ENCODE measurements around the gene OR10G2. TPM values are rescaled to one million over a fixed set of nuclear protein-coding genes. Genes with fewer than 3 reads are reported as not detected.

OR10G2 gene, protein sequence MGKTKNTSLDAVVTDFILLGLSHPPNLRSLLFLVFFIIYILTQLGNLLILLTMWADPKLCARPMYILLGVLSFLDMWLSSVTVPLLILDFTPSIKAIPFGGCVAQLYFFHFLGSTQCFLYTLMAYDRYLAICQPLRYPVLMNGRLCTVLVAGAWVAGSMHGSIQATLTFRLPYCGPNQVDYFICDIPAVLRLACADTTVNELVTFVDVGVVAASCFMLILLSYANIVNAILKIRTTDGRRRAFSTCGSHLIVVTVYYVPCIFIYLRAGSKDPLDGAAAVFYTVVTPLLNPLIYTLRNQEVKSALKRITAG
- total RNA-seq (2021) (not detected in 3 replicates), Bru-seq, nascent RNA (not detected)
- long read RNA-seq, experiment 1 = 0 reads
- long read RNA-seq, experiment 2 = 0 reads
- long read RNA-seq, experiment 3 = 0 reads

DNA sequence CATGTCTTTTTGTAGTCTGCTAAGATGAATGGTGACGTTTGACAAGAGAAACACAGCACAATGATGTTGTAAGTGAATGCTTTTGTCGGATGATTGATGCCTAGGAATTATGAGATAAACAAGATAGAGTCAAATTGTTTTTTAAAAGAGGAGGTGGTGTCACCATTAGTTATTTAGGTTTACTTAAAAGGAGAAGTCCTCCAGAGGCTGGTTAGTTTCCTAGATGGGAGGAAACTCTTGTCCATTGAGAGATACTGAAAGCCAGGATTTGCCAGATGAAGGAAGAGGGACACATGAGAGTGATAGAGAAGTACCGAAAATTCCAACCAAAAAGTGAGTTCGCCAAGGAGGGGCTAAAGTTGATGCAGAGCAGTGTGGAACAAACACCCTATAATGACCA lies at the start of gene OR10G2:
OR10G2 (minus strand) TSS at position 101 of the 400 bp plus-strand sequence; CDS start at position 3, 98 bp downstream.
- peaks cover 7% of the 10 kb centered on the region for H3K9me3 Mint-ChIP-seq
- CTCF ChIA-PET = no interaction called here
- DNase-seq (ENCODE audit: low spot score) (no peak), ATAC-seq (no peak)
- no peak within 1 kb of the TSS for H3K4me3 Mint-ChIP-seq
- H3K36me3 Mint-ChIP-seq = no peaks in the 10 kb centered on the region
- no peaks in the 10 kb centered on the region for H3K4me1 Mint-ChIP-seq
- POLR2A ChIA-PET = no interaction called here
- H3K27me3 Mint-ChIP-seq (ENCODE audit: low read depth) = no peaks in the 10 kb centered on the region
- H3K27ac Mint-ChIP-seq = no peak within 1 kb of the TSS
- TF ChIP-seq ELF4 (CRISPR knock-in tag; IDR thresholded peaks at IDR 0.05; ENCODE audit: low read depth) (no peak), CREB1 (CRISPR knock-in tag; IDR thresholded peaks at IDR 0.05) (no peak), ZBTB21 (CRISPR knock-in tag; IDR thresholded peaks at IDR 0.05; ENCODE audit: borderline replicate concordance) (no peak), SMAD4 (CRISPR knock-in tag; IDR thresholded peaks at IDR 0.05) (no peak), NR1H2 (CRISPR knock-in tag; IDR thresholded peaks at IDR 0.05) (no peak), ESRRA (CRISPR knock-in tag; IDR thresholded peaks at IDR 0.05; ENCODE audit: borderline replicate concordance) (no peak), GABPB1 (CRISPR knock-in tag; IDR thresholded peaks at IDR 0.05) (no peak), ZNF671 (CRISPR knock-in tag; IDR thresholded peaks at IDR 0.05) (no peak), SP1 (CRISPR knock-in tag; conservative IDR thresholded peaks at IDR 0.05) (no peak)
- TF ChIP-seq, protein P1, sequence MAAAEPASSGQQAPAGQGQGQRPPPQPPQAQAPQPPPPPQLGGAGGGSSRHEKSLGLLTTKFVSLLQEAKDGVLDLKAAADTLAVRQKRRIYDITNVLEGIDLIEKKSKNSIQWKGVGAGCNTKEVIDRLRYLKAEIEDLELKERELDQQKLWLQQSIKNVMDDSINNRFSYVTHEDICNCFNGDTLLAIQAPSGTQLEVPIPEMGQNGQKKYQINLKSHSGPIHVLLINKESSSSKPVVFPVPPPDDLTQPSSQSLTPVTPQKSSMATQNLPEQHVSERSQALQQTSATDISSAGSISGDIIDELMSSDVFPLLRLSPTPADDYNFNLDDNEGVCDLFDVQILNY (CRISPR knock-in tag; IDR thresholded peaks at IDR 0.05) = no peak
- TF ChIP-seq, protein P2, sequence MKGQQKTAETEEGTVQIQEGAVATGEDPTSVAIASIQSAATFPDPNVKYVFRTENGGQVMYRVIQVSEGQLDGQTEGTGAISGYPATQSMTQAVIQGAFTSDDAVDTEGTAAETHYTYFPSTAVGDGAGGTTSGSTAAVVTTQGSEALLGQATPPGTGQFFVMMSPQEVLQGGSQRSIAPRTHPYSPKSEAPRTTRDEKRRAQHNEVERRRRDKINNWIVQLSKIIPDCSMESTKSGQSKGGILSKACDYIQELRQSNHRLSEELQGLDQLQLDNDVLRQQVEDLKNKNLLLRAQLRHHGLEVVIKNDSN (CRISPR knock-in tag; IDR thresholded peaks at IDR 0.05) = no peak
- TF ChIP-seq, protein P3, sequence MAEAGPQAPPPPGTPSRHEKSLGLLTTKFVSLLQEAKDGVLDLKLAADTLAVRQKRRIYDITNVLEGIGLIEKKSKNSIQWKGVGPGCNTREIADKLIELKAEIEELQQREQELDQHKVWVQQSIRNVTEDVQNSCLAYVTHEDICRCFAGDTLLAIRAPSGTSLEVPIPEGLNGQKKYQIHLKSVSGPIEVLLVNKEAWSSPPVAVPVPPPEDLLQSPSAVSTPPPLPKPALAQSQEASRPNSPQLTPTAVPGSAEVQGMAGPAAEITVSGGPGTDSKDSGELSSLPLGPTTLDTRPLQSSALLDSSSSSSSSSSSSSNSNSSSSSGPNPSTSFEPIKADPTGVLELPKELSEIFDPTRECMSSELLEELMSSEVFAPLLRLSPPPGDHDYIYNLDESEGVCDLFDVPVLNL (CRISPR knock-in tag; IDR thresholded peaks at IDR 0.05; ENCODE audit: borderline replicate concordance, low read depth) = no peak
- TF ChIP-seq, protein P4, sequence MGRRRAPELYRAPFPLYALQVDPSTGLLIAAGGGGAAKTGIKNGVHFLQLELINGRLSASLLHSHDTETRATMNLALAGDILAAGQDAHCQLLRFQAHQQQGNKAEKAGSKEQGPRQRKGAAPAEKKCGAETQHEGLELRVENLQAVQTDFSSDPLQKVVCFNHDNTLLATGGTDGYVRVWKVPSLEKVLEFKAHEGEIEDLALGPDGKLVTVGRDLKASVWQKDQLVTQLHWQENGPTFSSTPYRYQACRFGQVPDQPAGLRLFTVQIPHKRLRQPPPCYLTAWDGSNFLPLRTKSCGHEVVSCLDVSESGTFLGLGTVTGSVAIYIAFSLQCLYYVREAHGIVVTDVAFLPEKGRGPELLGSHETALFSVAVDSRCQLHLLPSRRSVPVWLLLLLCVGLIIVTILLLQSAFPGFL (CRISPR knock-in tag; IDR thresholded peaks at IDR 0.05; ENCODE audit: borderline replicate concordance) = no peak
- TF ChIP-seq, protein P5, sequence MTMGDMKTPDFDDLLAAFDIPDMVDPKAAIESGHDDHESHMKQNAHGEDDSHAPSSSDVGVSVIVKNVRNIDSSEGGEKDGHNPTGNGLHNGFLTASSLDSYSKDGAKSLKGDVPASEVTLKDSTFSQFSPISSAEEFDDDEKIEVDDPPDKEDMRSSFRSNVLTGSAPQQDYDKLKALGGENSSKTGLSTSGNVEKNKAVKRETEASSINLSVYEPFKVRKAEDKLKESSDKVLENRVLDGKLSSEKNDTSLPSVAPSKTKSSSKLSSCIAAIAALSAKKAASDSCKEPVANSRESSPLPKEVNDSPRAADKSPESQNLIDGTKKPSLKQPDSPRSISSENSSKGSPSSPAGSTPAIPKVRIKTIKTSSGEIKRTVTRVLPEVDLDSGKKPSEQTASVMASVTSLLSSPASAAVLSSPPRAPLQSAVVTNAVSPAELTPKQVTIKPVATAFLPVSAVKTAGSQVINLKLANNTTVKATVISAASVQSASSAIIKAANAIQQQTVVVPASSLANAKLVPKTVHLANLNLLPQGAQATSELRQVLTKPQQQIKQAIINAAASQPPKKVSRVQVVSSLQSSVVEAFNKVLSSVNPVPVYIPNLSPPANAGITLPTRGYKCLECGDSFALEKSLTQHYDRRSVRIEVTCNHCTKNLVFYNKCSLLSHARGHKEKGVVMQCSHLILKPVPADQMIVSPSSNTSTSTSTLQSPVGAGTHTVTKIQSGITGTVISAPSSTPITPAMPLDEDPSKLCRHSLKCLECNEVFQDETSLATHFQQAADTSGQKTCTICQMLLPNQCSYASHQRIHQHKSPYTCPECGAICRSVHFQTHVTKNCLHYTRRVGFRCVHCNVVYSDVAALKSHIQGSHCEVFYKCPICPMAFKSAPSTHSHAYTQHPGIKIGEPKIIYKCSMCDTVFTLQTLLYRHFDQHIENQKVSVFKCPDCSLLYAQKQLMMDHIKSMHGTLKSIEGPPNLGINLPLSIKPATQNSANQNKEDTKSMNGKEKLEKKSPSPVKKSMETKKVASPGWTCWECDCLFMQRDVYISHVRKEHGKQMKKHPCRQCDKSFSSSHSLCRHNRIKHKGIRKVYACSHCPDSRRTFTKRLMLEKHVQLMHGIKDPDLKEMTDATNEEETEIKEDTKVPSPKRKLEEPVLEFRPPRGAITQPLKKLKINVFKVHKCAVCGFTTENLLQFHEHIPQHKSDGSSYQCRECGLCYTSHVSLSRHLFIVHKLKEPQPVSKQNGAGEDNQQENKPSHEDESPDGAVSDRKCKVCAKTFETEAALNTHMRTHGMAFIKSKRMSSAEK (CRISPR knock-in tag; IDR thresholded peaks at IDR 0.05; ENCODE audit: borderline replicate concordance) = no peak
- TF ChIP-seq, protein P6, sequence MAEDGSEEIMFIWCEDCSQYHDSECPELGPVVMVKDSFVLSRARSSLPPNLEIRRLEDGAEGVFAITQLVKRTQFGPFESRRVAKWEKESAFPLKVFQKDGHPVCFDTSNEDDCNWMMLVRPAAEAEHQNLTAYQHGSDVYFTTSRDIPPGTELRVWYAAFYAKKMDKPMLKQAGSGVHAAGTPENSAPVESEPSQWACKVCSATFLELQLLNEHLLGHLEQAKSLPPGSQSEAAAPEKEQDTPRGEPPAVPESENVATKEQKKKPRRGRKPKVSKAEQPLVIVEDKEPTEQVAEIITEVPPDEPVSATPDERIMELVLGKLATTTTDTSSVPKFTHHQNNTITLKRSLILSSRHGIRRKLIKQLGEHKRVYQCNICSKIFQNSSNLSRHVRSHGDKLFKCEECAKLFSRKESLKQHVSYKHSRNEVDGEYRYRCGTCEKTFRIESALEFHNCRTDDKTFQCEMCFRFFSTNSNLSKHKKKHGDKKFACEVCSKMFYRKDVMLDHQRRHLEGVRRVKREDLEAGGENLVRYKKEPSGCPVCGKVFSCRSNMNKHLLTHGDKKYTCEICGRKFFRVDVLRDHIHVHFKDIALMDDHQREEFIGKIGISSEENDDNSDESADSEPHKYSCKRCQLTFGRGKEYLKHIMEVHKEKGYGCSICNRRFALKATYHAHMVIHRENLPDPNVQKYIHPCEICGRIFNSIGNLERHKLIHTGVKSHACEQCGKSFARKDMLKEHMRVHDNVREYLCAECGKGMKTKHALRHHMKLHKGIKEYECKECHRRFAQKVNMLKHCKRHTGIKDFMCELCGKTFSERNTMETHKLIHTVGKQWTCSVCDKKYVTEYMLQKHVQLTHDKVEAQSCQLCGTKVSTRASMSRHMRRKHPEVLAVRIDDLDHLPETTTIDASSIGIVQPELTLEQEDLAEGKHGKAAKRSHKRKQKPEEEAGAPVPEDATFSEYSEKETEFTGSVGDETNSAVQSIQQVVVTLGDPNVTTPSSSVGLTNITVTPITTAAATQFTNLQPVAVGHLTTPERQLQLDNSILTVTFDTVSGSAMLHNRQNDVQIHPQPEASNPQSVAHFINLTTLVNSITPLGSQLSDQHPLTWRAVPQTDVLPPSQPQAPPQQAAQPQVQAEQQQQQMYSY (CRISPR knock-in tag; IDR thresholded peaks at IDR 0.05) = no peak
- TF ChIP-seq, protein P7, sequence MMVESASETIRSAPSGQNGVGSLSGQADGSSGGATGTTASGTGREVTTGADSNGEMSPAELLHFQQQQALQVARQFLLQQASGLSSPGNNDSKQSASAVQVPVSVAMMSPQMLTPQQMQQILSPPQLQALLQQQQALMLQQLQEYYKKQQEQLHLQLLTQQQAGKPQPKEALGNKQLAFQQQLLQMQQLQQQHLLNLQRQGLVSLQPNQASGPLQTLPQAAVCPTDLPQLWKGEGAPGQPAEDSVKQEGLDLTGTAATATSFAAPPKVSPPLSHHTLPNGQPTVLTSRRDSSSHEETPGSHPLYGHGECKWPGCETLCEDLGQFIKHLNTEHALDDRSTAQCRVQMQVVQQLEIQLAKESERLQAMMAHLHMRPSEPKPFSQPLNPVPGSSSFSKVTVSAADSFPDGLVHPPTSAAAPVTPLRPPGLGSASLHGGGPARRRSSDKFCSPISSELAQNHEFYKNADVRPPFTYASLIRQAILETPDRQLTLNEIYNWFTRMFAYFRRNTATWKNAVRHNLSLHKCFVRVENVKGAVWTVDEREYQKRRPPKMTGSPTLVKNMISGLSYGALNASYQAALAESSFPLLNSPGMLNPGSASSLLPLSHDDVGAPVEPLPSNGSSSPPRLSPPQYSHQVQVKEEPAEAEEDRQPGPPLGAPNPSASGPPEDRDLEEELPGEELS (CRISPR knock-in tag; IDR thresholded peaks at IDR 0.05) = no peak
- TF ChIP-seq, protein P8, sequence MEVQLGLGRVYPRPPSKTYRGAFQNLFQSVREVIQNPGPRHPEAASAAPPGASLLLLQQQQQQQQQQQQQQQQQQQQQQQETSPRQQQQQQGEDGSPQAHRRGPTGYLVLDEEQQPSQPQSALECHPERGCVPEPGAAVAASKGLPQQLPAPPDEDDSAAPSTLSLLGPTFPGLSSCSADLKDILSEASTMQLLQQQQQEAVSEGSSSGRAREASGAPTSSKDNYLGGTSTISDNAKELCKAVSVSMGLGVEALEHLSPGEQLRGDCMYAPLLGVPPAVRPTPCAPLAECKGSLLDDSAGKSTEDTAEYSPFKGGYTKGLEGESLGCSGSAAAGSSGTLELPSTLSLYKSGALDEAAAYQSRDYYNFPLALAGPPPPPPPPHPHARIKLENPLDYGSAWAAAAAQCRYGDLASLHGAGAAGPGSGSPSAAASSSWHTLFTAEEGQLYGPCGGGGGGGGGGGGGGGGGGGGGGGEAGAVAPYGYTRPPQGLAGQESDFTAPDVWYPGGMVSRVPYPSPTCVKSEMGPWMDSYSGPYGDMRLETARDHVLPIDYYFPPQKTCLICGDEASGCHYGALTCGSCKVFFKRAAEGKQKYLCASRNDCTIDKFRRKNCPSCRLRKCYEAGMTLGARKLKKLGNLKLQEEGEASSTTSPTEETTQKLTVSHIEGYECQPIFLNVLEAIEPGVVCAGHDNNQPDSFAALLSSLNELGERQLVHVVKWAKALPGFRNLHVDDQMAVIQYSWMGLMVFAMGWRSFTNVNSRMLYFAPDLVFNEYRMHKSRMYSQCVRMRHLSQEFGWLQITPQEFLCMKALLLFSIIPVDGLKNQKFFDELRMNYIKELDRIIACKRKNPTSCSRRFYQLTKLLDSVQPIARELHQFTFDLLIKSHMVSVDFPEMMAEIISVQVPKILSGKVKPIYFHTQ (CRISPR knock-in tag; IDR thresholded peaks at IDR 0.05) = no peak
- TF ChIP-seq, protein P9, sequence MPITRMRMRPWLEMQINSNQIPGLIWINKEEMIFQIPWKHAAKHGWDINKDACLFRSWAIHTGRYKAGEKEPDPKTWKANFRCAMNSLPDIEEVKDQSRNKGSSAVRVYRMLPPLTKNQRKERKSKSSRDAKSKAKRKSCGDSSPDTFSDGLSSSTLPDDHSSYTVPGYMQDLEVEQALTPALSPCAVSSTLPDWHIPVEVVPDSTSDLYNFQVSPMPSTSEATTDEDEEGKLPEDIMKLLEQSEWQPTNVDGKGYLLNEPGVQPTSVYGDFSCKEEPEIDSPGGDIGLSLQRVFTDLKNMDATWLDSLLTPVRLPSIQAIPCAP (CRISPR knock-in tag; IDR thresholded peaks at IDR 0.05) = no peak

Data from WTC11 (cell line).